Activated gamma-delta T cell (primary cell): Measurements from ENCODE around the gene DNAI4.
"Not testable (repeated sequence)": the region's sequence is repeated elsewhere in the genome, so short reads cannot be mapped to it uniquely, and the experiment has no call there.

ENCODE experiments used
- DNase-seq: peaks from one replicate; lab custom pipeline; 2025; lab: John Stamatoyannopoulos, UW

Gene DNAI4

DNA sequence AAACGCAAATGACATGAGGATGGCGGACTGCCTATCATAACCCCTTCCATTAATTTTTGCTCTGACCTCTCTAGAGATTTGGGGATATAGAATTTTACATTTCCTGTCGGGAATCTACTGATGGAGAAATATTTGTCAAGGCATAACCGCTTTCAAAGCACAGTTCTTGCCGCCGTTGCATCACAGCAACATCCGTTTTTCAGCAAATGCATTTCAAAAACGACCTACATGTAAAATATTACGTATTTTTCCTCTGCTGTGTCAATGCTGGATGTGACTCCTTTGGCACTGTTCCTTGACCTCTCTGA, 5.0 kb upstream of the DNAI4 start:
- no peak for DNase-seq

DNA sequence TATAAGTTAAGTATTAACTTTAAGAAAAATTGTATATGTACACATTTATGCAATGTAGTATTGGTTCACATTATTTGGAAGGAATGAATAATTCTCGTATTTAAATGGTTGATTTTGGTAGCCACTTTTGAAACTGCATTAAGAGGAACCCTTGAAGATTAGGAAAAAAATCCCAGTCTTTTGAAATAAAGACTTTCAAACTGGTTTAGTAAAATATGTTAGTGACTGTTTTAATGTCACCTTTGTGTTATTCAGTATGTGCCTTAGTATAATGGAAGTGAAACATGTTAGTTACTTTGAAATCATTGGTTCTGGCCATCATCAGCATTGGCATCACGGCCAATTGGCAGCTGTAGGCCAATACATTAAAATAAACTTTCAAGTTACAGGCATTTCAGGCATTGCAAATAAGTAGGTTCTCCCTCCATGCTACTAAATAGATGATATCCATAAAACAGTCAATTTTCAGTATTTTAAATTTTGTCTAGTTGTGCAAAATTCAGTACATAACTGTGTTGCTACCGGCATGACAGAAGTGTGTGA, 4.6 kb upstream of the DNAI4 start:
- DNase-seq = no peak

DNA sequence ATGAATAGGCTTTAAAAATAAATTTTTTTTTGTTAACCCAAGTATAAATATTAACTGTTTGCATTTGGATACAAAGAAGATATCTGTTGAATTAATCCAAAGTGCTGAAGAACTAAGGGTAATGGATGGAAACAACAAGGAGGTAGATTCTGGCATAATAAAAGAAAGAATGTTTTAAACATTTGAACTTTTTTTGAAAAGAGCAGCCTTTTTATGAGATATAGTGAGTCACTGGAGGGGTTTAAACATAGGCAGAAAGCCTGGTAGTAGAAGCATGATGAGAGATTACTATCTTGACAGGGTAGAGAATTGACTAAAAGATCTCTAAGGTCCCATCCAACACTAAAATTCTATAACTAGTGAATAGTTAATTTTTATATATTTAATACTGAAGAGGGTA, 2.9 kb upstream of the DNAI4 start:
- DNase-seq = no peak

DNA sequence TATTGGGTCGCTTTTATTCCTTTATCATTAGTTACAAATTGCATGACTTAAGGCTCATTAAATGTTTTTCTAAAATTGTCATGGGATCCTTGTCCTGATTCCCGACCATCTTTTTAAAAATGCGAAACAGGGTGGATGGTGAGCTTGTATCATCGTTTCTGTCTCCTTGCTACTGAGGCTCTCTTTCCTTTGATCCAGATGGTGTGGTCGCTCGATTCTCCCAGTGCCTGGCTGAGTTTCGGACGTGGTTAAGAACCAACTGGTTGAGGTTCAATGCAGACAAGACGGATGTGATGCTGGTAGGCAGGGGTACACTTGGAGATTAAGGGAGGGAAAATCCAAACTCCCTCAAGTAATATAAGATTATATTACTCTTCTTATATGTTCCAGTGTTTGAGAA, 1.3 kb upstream of the DNAI4 start:
- DNase-seq = no peak

DNA sequence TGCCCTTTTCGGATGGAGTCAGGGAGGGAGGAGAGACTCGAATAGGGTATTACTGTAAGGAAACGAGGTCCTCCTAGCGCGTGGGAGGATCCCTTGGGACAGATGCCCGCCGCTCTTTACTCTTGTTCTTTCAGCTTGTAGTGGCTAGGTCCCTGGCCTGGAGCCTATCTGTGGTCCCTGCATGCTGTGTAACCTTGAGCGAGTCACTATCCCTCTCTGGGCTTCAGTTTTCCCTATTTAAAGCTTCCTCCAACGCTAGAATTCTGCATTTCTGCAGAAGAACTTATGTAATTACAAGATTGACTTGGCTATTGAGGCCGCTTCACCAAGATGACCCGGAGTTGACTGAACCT, 878 bp upstream of the DNAI4 start:
- no peak for DNase-seq

DNA sequence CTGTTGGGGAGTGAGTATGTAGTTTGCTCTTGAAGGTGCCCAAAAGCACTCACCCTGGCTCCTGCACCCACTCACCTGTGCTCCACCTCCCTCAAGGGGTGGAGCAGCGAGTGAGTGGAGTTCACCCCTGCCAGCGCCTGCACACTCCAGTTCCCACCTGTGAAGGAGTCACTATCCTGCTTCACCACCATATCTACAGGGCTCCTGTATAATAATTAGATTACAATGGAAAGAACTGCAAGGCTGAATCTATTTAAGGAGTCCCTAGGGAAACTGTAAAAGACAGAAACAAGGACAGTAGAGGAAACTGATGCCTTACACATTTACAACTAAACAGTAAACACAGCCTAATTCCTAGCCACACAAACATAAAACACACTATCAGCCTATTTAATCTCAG, 4.1 kb downstream of the DNAI4 start:
- DNase-seq = no peak

DNA sequence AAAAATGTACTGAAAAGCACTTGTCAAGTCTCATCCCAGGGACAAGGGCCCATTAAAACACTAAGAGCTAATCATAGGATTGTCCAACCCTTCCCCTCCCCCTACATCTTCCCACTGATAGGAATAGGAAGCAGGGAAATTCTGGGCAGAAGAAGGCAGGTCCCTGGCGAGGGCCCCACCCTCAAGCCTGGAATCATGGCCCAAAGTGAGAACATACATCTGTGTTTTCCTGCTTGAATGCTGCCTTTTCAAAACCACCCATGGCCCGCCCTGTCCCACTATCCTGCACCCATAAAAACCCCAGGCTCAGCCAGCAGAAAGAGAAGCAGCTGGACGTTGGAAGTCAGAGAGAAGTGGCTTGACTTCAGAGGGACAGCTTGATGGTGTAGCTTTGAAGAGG, 4.8 kb downstream of the DNAI4 start:
- DNase-seq = no peak

DNA sequence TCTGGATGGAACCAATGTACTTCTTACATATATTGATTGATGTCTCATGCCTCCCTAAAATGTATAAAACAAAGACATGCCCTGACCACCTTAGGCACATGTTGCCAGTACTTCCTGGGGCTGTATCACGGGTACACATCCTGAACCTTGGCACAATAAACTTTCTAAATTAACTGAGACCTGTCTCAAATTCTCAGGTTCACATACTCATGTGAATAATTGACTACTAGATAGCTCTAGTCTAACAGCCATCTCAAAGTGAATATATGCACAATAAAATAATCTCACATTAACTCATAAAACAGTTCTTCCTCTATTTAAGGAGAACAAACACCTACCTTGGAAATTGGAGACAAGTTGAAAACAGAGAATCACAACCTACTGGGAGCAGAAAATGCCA, 5.6 kb downstream of the DNAI4 start:
- DNase-seq = no peak

DNA sequence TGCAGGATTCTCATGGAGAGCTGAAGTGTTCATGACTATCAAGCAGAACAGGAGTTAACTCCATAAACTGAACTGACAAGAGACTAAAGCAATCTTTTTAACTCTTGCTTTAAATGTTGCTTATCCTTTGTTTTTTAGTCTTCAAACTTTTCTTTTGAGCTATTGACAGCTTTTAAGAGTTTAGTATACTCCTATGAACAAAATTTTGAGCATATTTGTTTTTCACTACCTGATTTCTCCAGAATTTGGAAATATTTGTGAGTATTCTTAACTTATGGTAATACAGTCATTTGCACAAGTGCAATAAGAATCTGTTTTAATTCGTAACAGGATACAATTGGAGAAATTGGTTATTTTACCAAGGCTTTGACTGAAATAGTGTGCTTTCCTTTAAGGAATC, 7.2 kb downstream of the DNAI4 start:
- no peak for DNase-seq

DNA sequence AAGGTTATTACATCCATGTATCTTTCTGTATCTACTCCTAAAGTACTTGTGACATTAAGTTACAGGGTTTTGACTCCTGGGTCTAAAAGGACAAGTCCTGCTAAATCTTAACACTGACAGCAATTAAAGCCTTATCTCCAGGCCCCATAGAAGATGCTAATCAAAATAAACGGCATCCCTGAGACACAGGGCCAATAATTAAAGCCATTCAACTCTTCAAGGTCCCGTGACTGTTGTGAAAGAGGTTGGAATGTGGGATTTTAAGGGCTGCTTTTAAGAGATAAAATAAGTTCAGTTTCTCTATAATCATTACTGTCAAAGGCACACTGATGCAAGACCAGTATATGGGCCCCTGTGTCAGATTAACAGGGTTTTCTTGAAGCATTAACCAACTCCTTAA, 8.3 kb downstream of the DNAI4 start:
- no peak for DNase-seq

DNA sequence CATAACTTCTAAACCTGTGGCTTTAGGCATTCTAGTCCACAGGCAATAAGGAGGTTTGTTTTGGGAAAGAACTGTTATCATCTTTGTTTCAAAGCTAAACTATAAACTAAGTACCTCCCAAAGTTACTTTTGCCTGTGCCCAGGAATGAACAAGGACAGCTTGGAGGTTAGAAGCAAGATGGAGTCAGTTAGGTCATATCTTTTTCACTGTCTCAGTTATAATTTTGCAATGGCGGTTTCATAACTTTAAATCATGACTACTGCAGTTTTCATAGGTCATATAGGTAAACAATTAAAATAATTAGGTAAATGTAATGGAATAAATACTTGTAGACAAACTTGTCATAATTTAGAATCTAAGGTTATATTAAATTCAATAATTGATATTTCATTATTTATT, 9.5 kb downstream of the DNAI4 start:
- not testable (repeated sequence) for DNase-seq

DNA sequence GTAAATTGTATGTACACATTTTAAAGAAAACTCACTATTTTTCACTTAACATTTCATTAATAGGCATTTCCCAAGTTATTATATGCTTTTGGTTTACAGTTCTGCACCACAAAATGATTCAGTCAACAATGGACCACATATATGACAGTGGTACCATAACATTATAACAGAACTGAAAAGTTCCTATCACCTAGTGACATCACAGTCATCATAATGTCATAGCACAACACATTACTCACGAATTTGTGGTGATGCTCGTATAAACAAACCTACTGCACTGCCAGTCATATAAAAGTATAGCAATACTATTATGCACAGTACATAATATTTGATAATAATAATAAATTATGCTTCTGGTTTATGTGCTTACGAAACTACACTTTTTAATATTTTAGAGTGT, 30.9 kb downstream of the DNAI4 start:
- DNase-seq = no peak

DNA sequence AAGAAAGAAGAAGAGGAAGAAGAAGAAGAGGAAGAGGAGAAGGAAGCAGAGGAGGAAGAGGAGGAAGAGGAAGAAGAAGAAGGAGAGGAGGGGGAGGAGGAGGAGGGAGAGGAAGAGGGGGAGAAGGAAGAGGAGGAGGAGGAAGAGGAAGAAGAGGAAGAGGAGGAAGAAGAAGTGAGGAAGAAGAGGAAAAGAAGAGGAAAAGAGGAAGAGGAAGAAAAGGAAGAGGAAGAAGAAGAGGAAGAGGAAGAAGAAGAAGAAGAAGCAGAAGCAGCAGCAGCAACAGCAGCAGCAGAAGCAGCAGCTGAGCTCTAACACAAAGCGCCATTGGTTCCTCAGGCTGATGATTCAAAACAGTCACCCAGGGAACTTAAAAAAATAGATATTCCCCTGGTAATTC, 34.0 kb downstream of the DNAI4 start:
- no peak for DNase-seq

DNA sequence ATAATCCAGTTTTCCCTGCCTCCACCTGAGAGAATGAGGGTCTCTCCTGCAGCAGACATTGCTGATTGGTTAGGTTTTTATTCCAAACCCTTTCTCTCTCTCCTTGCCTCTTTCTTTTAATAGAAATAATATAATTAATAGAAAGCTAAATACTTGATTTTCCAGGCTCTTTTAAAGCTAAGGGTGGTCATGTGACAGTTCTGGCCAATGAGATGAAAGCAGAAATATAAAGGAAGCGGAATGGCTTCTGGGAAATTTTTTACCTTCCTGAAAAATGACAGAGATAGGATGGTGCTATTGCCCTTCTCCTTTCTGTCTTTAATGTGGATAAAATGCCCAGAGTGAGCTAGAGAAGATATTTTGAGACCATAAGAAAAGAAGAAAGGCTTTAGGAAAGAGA, 35.6 kb downstream of the DNAI4 start:
- no peak for DNase-seq

DNA sequence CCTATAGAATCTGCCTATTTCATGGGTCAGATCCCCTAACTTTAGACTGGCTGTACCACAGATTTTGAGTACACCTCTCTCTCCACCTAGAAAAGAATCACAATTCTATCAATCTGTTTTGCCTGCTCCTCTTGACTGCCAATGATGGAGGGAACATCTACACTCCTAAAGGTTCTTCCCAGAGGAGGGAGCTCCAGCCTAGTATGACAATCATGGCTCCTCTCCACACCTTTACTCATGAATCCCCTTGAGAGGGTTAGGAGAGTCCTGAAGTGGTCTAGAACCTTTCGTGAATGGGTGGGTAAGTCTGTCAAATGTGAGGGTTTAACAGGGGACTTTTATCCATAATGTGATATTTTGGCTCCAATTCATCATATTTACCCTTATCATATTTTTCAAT, 48.0 kb downstream of the DNAI4 start:
- DNase-seq = no peak

DNA sequence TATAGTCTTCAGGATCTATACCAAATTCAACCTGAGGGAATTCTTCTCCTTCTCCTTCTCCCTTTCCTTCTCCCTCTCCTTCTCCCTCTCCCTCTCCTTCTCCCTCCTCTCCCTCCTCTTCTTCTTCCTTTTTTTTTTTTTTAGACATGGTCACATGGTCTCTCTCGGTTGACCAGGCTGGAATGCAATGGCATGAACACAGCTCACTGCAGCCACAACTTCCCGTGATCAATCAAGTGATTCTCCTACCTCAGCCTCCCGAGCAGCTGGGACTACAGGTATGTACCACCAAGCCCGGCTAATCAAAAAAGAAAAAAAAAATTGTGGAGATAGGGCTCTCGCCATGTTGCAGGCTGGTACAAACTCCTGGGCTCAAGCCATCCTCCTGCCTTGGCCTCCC, 51.5 kb downstream of the DNAI4 start:
- DNase-seq = no peak

DNA sequence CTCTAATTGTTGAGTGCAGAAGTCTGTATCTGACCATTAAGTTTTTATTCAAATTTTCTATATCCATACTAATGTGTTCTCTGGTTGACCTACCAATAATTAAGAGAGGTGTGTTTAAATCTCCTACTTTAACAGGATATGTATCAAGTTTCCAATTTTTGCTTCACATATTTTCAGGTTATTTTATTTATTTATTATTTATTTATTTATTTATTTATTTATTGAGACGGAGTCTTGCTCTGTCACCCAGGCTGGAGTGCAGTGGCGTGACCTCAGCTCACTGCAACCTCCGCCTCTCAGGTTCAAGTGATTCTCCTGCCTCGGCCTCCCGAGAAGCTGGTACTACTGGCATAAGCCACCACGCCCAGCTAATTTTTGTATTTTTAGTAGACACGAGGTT, 52.6 kb downstream of the DNAI4 start:
- not testable (repeated sequence) for DNase-seq

DNA sequence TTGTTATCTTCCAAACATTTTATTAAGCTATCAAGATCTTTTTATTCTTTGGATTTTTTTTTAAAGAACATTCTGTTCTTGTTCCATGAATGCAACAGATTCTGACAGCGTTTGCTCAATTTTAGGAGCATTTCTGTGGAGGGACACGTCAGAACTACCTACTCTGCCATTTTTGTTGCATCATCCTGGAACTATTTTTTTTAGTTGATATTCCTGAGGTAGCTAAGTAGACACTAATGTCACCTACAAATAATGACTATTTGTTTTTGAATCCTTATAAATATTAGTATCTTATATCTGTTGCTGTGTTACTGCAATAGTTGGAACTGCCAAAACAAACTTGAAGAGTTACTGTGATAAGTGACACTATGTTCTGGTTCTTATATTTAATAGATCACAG, 57.2 kb downstream of the DNAI4 start:
- no peak for DNase-seq

DNA sequence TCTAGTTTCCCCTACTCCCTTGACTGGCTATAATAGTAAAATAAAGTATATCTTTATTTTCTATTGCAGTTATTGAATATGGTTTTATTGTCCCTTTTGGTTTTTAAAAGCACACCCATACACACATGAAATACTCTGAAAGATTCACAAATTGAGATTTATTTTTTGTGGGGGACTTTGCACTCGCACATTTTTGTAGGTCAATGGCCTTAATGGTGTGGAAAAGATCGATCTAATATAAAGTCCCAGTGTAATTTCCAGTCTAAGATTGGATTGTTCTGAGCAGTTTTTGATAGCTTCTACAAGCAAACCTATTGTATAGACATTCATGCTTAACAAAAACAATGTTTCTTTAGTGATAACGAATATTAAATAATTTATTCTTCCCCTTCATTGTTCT, 64.1 kb downstream of the DNAI4 start:
- no peak for DNase-seq

DNA sequence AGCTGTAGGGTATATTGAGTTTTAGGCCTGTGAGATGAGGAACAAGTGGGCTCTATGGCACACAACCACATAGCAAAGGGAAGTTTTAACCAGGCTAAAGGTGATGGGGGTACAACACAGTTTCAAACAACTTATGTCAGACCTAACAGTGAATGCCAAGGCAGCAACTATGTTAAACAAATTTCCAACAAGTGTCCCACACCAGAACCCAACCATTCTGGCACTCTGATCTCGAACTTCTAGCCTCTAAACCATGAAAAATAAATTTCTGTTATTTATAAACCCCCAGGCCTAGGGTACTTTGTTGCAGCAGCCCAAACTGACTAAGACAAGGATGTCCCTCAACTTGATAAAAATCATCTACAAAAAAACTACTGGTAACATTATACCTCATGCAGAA, 71.3 kb downstream of the DNAI4 start:
- DNase-seq = no peak

DNA sequence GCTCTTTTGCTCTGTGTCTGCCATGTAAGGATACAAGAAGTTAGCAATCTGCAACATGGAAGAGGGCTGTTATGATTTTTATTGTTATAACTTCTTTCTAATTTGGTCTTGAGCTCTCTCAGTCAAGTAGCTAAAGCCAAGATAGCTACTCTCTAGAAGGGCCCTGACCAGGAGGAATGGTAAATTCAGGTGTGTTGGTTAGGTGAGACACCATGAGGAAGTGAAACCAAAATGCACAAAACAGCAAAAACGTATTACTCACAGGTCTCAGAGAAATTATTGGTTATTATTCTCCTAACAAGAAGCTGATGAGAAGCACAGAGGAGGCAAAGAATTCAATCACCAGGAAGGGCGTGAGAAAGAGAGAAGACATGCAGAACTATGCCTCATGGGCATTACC, 71.8 kb downstream of the DNAI4 start:
- DNase-seq = no peak

DNA sequence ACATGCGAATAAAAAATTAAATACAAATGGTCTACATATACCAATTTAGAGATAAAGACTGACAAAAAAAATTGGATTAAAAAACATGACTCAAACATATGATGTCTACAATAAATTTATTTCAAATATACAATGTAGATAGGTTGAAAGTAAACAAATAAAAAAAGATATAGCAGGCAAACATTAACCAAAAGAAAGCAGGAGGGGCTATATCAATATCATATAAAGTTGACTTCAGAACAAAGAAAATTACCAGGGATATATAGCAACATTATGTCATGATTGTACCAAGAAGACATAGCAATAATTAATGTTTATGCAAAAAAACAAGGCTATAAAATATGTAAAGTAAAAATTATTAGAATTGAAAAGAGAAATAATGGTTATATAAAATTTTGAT, 73.7 kb downstream of the DNAI4 start:
- DNase-seq = no peak

DNA sequence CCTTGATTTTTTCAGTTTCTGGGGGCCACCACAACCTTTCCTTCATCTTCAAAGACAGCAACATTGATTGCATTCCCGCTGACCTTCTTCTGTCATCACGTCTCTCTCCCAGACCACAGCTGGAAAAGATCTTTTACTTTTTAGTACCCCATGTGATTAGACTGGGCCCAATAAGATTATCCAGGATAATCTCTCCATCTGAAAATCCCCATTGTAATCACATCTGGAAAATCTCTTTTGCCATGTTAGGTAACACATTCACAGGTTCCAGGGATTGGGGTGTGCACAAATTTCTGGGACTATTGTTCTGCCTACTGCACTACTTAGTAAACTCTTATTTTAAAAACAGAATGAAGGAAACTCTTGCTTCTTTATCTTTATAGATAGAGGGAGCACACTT, 76.5 kb downstream of the DNAI4 start:
- DNase-seq = no peak

DNA sequence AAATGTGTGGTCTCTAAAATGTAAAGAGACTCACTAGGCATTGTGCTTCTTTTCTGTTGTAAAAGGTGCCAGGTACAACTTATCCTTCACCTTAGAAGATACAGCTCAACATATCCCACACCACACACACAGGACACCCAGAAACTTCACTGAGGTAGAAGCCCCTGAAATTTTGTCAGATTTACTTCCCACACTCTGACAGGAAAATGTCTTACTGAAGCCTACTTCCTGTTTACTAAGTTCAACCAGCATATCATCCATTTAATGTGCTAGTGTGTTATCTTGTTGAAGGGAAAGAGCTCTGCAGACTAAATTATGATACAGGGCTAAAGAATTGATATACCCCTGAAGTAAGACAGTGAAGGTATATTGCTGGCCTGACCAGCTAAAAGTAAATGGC, 83.7 kb downstream of the DNAI4 start:
- DNase-seq = no peak

DNA sequence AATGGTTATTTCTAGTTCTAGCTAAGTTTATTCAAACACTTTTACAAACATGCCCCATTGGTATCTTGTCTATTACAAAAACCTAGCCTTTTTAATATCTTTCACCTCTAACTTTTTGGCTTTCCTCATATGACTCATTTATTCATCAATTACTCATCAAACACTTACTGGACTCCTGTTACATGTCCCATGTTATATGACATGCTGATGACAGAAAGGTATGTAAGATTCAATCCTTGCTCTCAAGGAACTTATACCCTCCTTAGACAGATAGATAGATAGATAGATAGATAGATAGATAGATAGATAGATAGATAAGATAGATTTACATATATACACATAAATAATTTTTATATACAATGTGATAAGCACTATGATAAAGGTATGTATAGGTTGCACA, 89.7 kb downstream of the DNAI4 start:
- no peak for DNase-seq
